H7 (cell line): ENCODE data around the gene BYSL. TPM values are rescaled to one million over a fixed set of nuclear protein-coding genes. Genes with fewer than 3 reads are reported as not detected.

Source experiments
- DNase-seq: peaks from one replicate; pipeline ENCODE4 v3.0.0; 2012
- H3K27me3 ChIP-seq: 2 replicates; pipeline ENCODE4 v1.6.0; 2011; ENCODE audit warnings: mild to moderate bottlenecking, low read length; ENCODE audit not compliant: control insufficient read depth, insufficient read depth
- H3K36me3 ChIP-seq: replicated peaks from 2 replicates; pipeline ENCODE4 v1.5.1; 2011; ENCODE audit warnings: low read length; ENCODE audit not compliant: control insufficient read depth, insufficient read depth
- H3K4me3 ChIP-seq: 2 replicates; pipeline ENCODE4 v1.5.1; 2011; ENCODE audit warnings: low read depth, mild to moderate bottlenecking, control low read depth, low read length, moderate library complexity; ENCODE audit not compliant: insufficient read depth
- total RNA-seq: library from RNA; depleted of rRNA; stranded (reverse); fragments of >200 nt; shearing (Covaris generic); gene quantifications from 2 replicates; pipeline ENCODE4 v1.2.3, GENCODE V29; 2014

Gene BYSL
- total RNA-seq, 1 experiment from 2014 or later: 43.2 TPM

- H3K27me3 ChIP-seq: no peaks in the 10 kb centered on the region
- H3K4me3 ChIP-seq: no peak overlapping the region
- H3K36me3 ChIP-seq: peaks cover 45% of the 10 kb centered on the region
- no peak for DNase-seq
Measured at GRCh38 chr6:41934278-41935192, 13.2 kb downstream of the BYSL start.

DNA sequence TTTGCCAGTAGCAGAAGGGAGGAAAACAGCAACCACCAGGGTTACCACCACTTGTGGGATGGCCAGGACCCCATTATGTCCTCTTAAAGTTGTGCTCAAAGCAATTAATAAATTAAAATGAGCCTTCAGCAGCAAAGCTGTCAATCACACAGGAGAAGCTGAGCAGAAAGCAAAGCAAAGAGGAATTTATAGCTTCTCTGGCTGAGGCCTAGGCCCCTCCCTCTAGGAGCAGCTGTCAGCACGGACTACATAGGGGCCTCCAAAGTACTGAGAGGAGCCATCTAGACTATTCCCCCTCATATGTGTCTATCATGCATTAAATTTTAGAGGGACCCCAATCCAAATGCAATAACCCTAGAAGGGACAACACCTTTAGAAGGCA is 13.9 kb downstream of the BYSL start:
- DNase-seq: no peak
- H3K4me3 ChIP-seq: no peak overlapping the region
- H3K36me3 ChIP-seq: peaks cover 39% of the 10 kb centered on the region
- no peaks in the 10 kb centered on the region for H3K27me3 ChIP-seq

DNA sequence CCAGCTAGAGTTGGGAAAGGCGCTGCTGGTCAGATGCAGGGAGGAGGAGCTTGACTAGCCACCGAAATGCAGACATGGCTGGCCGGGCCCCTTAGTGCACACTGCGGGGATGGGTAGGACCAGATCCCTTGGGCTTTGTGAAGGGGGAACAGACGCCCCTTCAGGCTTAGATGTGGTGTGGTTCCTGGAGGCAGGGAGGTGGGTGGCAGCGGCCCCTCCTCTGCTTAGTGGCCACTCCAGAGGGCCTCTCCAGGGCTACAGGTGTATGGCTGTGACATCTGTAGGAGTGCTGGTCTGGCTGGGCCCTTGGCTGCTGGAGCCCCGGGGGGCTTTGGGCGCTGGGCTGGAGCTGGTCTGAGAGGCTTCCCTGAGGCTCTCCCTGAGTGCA is 14.4 kb downstream of the BYSL start:
- no peaks in the 10 kb centered on the region for H3K27me3 ChIP-seq
- no peak overlapping the region for H3K4me3 ChIP-seq
- peaks cover 34% of the 10 kb centered on the region for H3K36me3 ChIP-seq
- peak; percentile 57 for DNase-seq

GRCh38 chr6:41936073-41936837 is 15.0 kb downstream of the BYSL start:
- Histone ChIP-seq H3K4me3 (no peak overlapping the region), H3K27me3 (no peaks in the 10 kb centered on the region), H3K36me3 (peaks cover 28% of the 10 kb centered on the region)
- peak; percentile 87 for DNase-seq

- H3K27me3 ChIP-seq: no peaks in the 10 kb centered on the region
- peaks cover 16% of the 10 kb centered on the region for H3K36me3 ChIP-seq
- no peak for DNase-seq
- H3K4me3 ChIP-seq: no peak overlapping the region
Measured at GRCh38 chr6:41937472-41937860, 16.2 kb downstream of the BYSL start.

GRCh38 chr6:41937861-41938574 is 16.7 kb downstream of the BYSL start:
- Histone ChIP-seq H3K36me3 (peaks cover 11% of the 10 kb centered on the region), H3K4me3 (no peak overlapping the region), H3K27me3 (no peaks in the 10 kb centered on the region)
- no peak for DNase-seq

GRCh38 chr6:41938590-41939175 is 17.4 kb downstream of the BYSL start:
- no peaks in the 10 kb centered on the region for H3K27me3 ChIP-seq
- peaks cover 9% of the 10 kb centered on the region for H3K36me3 ChIP-seq
- no peak for DNase-seq
- H3K4me3 ChIP-seq: no peak overlapping the region

DNA sequence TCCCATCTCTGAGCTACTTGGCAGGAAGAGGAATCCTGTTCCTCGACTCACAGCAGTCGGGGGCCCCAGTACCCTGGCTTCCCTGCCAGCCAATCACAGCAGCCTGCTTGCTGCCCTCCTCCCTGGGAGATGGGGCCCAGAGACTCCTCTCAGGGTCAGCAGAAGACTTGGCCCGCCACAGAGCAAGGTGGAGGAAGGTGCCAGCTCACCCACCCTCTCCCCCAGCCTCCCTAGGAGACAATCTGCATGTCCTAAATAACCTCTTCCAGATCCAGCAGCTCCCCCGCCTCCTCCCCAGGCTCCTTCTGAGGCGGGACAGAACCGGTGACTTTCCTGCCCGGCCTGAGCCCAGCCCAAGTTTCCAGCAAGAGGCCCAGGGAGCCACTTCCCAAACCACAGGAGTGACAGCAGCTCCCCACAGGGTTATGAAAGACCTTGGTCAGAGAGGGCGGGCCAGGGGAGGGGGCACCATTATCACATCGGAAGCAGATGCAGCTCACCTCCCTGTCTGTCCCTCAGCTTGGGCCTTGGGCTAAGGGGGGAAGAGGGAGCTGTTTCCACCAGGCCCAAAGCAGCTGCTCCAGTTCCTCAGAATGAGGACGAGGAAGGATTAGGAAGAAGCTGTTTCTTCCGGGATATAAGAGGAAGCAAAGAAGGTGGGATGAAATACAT is 18.0 kb downstream of the BYSL start:
- H3K27me3 ChIP-seq: no peaks in the 10 kb centered on the region
- peaks cover 6% of the 10 kb centered on the region for H3K36me3 ChIP-seq
- peak; percentile 81 for DNase-seq
- H3K4me3 ChIP-seq: no peak overlapping the region

- Histone ChIP-seq H3K36me3 (peaks cover 6% of the 10 kb centered on the region), H3K4me3 (peak overlapping the region; percentile 87), H3K27me3 (no peaks in the 10 kb centered on the region)
- DNase-seq: peak; percentile 68
Measured at GRCh38 chr6:41939848-41940758, 18.8 kb downstream of the BYSL start.

GRCh38 chr6:41940759-41941279 is 19.5 kb downstream of the BYSL start:
- Histone ChIP-seq H3K4me3 (peak overlapping the region; percentile 87), H3K36me3 (peaks cover 6% of the 10 kb centered on the region), H3K27me3 (no peaks in the 10 kb centered on the region)
- peak; percentile 77 for DNase-seq

DNA sequence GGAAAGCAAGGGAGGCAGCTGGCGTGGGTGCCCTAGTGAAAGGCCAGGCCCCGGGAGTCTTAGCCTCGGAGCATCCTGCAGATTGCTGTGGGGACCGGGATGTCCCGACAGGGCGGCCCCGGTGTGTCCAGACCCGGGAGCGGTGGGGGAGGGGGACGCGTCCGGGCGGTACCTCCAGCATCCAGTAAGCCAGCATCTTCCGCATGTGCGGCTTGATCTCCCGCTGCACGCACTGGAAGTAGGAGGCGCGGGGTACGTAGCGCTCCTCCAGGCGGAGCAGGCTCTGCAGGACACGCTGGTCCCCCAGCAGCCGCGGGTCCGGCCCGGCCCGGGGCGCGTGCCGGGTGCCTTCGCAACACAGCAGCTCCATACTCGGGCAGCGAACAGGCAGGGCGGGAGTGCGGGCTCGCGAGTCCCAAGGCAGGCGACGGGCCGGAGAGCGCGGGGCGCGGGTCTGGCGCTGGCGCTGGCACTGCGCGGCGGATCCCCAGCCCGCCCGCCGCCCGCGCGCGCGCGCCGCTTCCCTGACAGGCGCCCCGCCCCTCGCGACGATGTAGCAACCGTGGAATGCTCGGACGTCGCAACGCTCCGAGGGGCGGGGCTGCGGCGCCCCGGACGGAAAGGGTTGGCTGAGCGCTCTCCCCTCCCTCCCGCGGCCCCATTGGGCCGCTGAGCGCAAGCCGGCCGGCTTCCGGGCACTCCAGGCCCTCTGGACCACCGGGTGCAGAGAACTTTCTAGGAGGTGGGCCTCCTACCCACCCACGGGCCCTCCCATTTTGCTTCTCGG is 20.2 kb downstream of the BYSL start, which contains the start of gene CCND3:
Gene CCND3 (minus strand): TSS at position 529 of the 787 bp plus-strand sequence. CDS start 159 bp downstream, at position 370.
- H3K27me3 ChIP-seq: no peaks in the 10 kb centered on the region
- H3K4me3 ChIP-seq: peak within 1 kb of the TSS; percentile 87
- peaks cover 6% of the 10 kb centered on the region for H3K36me3 ChIP-seq
- DNase-seq: peak; percentile 92
